DOHH2 (cell line): ENCODE data around the gene ELAPOR1.

Source experiments
- H3F3A ChIP-seq: fragments of 200-600 bp; sonication (generic), shearing (Covaris generic); 2 replicates; pipeline ENCODE4 v1.6.0; 2016; ENCODE audit warnings: antibody characterized with exemption, mild to moderate bottlenecking; ENCODE audit not compliant: control insufficient read depth, insufficient read depth
- H3K27ac ChIP-seq: fragments of 200-600 bp; sonication (generic); 2 replicates; pipeline ENCODE4 v1.5.1; 2014; ENCODE audit warnings: low read depth, mild to moderate bottlenecking, low read length, moderate library complexity
- H3K27me3 ChIP-seq: fragments of 200-600 bp; sonication (generic); 2 replicates; pipeline ENCODE4 v1.6.1; 2014; ENCODE audit warnings: mild to moderate bottlenecking, low read length, mixed read lengths; ENCODE audit not compliant: control insufficient read depth
- H3K36me3 ChIP-seq: fragments of 200-600 bp; sonication (generic); 2 replicates; pipeline ENCODE4 v1.6.1; 2014; ENCODE audit warnings: mild to moderate bottlenecking, low read length, moderate library complexity, mixed read lengths; ENCODE audit not compliant: control insufficient read depth
- H3K4me1 ChIP-seq: fragments of 200-600 bp; sonication (generic); 2 replicates; pipeline ENCODE4 v1.6.1; 2014; ENCODE audit warnings: mild to moderate bottlenecking, low read length, mixed read lengths; ENCODE audit not compliant: control insufficient read depth
- H3K4me2 ChIP-seq: fragments of 200-600 bp; sonication (generic); 2 replicates; pipeline ENCODE4 v1.6.0; 2014; ENCODE audit warnings: mild to moderate bottlenecking, low read length, moderate library complexity
- H3K4me3 ChIP-seq: fragments of 200-600 bp; sonication (generic); 2 replicates; pipeline ENCODE4 v1.5.1; 2014; ENCODE audit warnings: mild to moderate bottlenecking, low read length, mixed read lengths
- H3K79me2 ChIP-seq: fragments of 200-600 bp; sonication (generic); 2 replicates; pipeline ENCODE4 v1.6.1; 2014; ENCODE audit warnings: mild to moderate bottlenecking, low read length, mixed read lengths; ENCODE audit not compliant: control insufficient read depth
- H3K9me2 ChIP-seq: fragments of 200-600 bp; sonication (generic); replicated peaks from 2 replicates; pipeline ENCODE4 v1.6.1; 2014; ENCODE audit warnings: mild to moderate bottlenecking, low read length, mixed read lengths; ENCODE audit not compliant: control insufficient read depth
- H3K9me3 ChIP-seq: fragments of 200-600 bp; sonication (generic); 2 replicates; pipeline ENCODE4 v1.6.1; 2014; ENCODE audit warnings: antibody characterized with exemption, low read length, mixed read lengths; ENCODE audit not compliant: control insufficient read depth, insufficient read depth
- H4K20me1 ChIP-seq: fragments of 200-600 bp; sonication (generic); 2 replicates; pipeline ENCODE4 v1.6.0; 2014; ENCODE audit warnings: low read depth, mild to moderate bottlenecking, antibody characterized with exemption, low read length, moderate library complexity; ENCODE audit not compliant: control insufficient read depth, insufficient read depth
- EZH2phosphoT487 ChIP-seq: fragments of 200-600 bp; sonication (generic); IDR thresholded peaks from 2 replicates; pipeline ENCODE4 v1.6.1; 2017; ENCODE audit warnings: borderline replicate concordance, mild to moderate bottlenecking, antibody characterized with exemption, low read length, moderate library complexity, mixed read lengths
- TF ChIP-seq, protein P1 (sequence below): fragments of 200-600 bp; sonication (generic); IDR thresholded peaks from one replicate; pipeline ENCODE4 v1.5.1; 2014; ENCODE audit warnings: antibody characterized with exemption, mild to moderate bottlenecking, low read depth, low read length; ENCODE audit not compliant: poor library complexity, severe bottlenecking

The ELAPOR1 gene

DNA sequence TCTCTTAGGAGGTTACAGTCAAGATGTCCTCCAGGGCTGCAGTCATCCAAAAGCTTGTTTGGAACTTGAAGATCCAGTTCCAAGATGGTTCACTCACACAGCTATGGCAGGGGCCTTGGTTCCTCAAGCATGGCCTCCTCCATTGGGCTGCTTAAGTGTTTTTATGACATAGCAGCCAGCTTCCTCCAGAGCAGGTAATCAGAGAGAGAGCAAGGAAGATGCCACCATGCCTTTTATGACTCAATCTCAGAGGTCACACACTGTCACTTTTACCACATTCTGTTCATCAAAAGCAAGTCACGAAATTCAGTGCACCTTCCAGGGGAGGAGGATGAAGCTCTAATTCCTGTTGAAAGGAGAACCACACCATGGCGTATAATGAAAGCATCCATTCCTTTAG is 17.1 kb downstream of the ELAPOR1 start:
- no peaks in the 10 kb centered on the region for H3K9me3 ChIP-seq
- no peaks in the 10 kb centered on the region for H3K36me3 ChIP-seq
- no peak overlapping the region for H3K4me3 ChIP-seq
- H3F3A ChIP-seq = no peaks in the 10 kb centered on the region
- peaks cover 14% of the 10 kb centered on the region for H3K4me1 ChIP-seq
- no peak for TF ChIP-seq EZH2phosphoT487
- TF ChIP-seq, protein P1, sequence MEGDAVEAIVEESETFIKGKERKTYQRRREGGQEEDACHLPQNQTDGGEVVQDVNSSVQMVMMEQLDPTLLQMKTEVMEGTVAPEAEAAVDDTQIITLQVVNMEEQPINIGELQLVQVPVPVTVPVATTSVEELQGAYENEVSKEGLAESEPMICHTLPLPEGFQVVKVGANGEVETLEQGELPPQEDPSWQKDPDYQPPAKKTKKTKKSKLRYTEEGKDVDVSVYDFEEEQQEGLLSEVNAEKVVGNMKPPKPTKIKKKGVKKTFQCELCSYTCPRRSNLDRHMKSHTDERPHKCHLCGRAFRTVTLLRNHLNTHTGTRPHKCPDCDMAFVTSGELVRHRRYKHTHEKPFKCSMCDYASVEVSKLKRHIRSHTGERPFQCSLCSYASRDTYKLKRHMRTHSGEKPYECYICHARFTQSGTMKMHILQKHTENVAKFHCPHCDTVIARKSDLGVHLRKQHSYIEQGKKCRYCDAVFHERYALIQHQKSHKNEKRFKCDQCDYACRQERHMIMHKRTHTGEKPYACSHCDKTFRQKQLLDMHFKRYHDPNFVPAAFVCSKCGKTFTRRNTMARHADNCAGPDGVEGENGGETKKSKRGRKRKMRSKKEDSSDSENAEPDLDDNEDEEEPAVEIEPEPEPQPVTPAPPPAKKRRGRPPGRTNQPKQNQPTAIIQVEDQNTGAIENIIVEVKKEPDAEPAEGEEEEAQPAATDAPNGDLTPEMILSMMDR = no peak
- no peak overlapping the region for H3K27ac ChIP-seq
- no peaks in the 10 kb centered on the region for H4K20me1 ChIP-seq
- no peaks in the 10 kb centered on the region for H3K79me2 ChIP-seq
- H3K27me3 ChIP-seq = no peaks in the 10 kb centered on the region
- no peak overlapping the region for H3K4me2 ChIP-seq
- H3K9me2 ChIP-seq = no peaks in the 10 kb centered on the region

- H3K4me3 ChIP-seq = no peak overlapping the region
- TF ChIP-seq EZH2phosphoT487 = no peak
- TF ChIP-seq, protein P1 = no peak
- no peak overlapping the region for H3K27ac ChIP-seq
- H3K9me3 ChIP-seq = no peaks in the 10 kb centered on the region
- H3K4me1 ChIP-seq = peaks cover 14% of the 10 kb centered on the region
- H3K4me2 ChIP-seq = no peak overlapping the region
- no peaks in the 10 kb centered on the region for H3K9me2 ChIP-seq
- no peaks in the 10 kb centered on the region for H3F3A ChIP-seq
- H3K36me3 ChIP-seq = no peaks in the 10 kb centered on the region
- no peaks in the 10 kb centered on the region for H4K20me1 ChIP-seq
- H3K27me3 ChIP-seq = no peaks in the 10 kb centered on the region
- H3K79me2 ChIP-seq = no peaks in the 10 kb centered on the region
Observed at GRCh38 chr1:109131800-109132199, 17.9 kb downstream of the ELAPOR1 start.

GRCh38 chr1:109133002-109133706 is 19.2 kb downstream of the ELAPOR1 start:
- H3K27ac ChIP-seq = no peak overlapping the region
- no peaks in the 10 kb centered on the region for H3K36me3 ChIP-seq
- TF ChIP-seq, protein P1 = no peak
- no peak for TF ChIP-seq EZH2phosphoT487
- H3K9me3 ChIP-seq = no peaks in the 10 kb centered on the region
- H4K20me1 ChIP-seq = no peaks in the 10 kb centered on the region
- H3K4me2 ChIP-seq = peak overlapping the region; percentile 65; the same call in 1 of the 2 replicates
- no peaks in the 10 kb centered on the region for H3K79me2 ChIP-seq
- peaks cover 14% of the 10 kb centered on the region for H3K4me1 ChIP-seq
- H3K4me3 ChIP-seq = no peak overlapping the region
- no peaks in the 10 kb centered on the region for H3F3A ChIP-seq
- H3K27me3 ChIP-seq = no peaks in the 10 kb centered on the region
- H3K9me2 ChIP-seq = no peaks in the 10 kb centered on the region
